HG03575 (cell line): ENCODE measurements around the gene NLGN1.

Experiments used
- ATAC-seq: cut with Tn5 transposase; IDR thresholded peaks from one replicate; pipeline ENCODE4 v1.9.1; 2021; ENCODE audit not compliant: unreplicated experiment, insufficient number of reproducible peaks, low FRiP score; ENCODE audit errors: extremely low read depth

Gene NLGN1

GRCh38 chr3:173617490-173617889 lies 219.9 kb downstream of the NLGN1 start:
- ATAC-seq, result no peak

DNA sequence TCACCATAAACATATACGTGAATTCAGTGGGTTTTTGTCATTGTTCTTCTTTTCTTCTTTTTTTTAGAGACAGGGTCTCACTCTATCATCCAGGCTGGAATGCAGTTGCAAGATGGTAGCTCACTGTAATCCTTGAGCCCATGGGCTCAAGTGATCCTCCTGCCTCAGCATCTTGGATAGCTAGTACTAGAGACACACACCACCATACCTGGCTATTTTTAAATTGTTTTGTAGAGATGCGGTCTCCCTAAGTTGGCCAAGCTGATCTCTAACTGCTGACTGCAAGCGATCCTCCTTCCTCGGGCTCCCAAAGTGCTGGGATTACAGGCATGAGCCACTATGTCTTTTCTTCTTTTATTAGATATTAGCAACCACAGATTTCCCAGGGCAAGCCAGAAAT lies 220.6 kb downstream of the NLGN1 start:
- no peak for ATAC-seq

- no peak for ATAC-seq
Measured at GRCh38 chr3:173618703-173619102, 221.2 kb downstream of the NLGN1 start.

DNA sequence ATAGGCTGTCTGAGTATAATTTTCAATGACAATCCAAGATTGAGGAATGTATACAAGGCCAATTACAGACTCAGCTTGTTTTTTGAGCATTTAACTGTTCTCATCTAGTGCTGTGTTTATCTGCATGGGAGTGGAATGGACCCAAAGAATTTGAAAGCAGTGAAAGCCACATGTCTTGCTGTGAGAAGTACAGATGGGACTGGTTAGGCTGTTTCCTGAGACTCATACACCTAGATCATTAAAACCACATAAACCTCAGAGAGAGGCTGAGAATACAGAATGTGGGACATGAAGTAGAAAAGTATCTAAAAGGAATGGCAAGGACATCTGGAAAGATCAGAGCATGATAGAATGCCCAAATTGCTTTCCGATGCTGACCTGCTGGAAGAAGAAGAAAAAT lies 224.6 kb downstream of the NLGN1 start:
- no peak for ATAC-seq

- no peak for ATAC-seq
Measured at GRCh38 chr3:173624086-173624485, 226.5 kb downstream of the NLGN1 start.

DNA sequence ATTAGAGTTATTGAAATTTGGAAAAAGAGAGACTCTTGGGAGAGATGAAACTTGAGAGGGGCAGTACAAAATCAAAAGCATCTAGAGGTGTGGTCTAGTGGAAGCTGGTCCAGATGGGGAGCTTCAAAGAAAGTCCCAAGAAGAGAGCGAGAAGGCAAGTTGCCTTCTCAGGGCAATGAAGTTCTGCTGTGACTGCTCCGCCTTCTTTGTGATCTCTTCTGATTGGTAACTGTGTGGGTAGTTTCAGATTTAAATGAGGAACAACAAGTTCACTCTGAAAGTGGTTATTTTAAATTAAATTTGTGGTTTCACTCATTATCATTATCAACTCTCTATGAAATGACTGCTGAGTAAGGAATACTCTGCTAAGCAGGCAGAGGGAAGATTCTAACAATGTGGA lies 233.3 kb downstream of the NLGN1 start:
- no peak for ATAC-seq

GRCh38 chr3:173632945-173633344 lies 235.4 kb downstream of the NLGN1 start:
- no peak for ATAC-seq

DNA sequence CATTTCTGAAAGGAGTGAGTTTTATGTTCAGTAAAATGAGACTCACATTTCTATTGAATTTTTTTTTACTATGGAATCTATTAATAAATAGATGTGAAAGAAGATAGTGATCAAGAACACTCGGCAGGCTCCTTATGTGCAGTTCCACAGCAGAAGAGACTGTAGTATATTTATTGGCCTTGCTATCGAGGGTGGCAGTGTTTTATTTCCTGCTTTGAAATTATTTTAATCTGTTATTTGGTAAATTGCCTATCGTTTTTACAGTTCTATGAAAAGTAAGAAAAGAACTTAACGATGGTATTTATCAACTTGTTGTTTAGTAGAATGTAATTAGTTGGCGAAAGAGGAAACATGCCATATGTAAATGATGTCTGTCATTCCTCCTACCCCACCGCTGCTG lies 238.3 kb downstream of the NLGN1 start:
- ATAC-seq, result no peak

GRCh38 chr3:173639098-173639497 lies 241.6 kb downstream of the NLGN1 start:
- no peak for ATAC-seq

GRCh38 chr3:173641696-173642095 lies 244.2 kb downstream of the NLGN1 start:
- no peak for ATAC-seq

DNA sequence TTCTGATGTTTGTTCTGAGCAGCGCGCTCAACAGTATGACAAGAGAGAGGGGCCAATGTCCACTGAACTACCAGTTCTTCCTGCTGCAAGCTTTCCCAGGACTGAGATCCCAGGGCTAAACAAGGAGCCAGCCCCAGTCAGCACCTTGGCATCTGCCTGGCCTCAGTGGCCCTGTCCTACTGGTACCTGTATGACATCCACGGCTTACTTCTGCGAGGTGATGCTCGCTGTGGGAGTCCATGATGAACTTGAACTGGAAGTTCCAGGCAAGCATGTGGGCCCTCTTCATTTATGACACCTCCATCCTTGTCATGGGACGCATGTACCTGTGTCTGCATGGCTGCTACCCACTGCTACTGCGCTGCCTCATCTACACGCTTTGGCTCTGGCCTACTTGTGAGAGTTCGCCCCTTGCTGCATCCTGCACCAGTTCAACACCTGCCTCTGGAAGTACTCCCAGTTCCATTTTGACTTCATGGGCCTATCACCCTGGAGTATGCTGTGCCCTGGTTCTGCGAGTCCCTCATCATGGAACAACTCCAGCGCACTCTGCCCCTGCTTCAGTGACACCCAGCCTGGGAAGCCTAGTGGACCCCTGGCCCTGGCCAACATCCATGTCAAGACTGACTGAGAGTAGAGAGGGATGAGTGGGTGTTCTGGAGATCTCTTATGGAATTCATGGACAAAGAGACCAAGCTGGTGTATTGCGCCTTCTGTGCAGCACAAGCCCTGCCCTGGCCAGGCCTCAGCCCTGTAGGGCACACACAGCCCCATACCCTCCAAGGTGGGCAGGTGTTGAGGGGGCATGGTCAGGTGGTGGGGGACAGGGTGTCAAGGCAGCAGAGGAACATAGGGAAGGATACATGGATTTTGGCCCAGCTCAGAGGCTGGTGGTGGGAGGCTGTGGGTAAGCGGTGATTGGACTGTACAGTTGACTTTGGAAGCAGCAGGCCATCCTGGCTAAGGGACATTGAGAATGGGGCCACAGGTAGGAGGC lies 246.8 kb downstream of the NLGN1 start:
- ATAC-seq, result no peak

GRCh38 chr3:173650596-173650995 lies 253.1 kb downstream of the NLGN1 start:
- no peak for ATAC-seq

DNA sequence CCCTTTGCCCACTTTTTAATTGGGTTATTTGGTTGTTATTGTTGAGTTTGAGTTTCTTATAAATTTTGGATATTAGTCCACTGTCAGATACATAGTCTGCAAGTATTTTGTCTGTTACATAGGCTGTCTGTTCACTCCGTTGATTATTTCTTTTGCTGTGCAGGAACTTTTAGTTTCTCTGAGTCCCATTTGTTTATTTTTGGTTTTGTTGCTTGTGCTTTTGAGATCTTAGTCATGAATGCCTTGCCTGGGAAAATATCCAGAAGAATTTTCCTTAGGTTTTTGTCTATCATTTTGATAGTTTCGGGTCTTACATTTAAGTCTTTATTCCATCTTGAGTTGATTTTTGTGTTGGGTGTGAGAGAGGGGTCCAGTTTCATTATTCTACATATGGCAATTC lies 254.5 kb downstream of the NLGN1 start:
- no peak for ATAC-seq

GRCh38 chr3:173653781-173654180 lies 256.2 kb downstream of the NLGN1 start:
- ATAC-seq, result no peak

DNA sequence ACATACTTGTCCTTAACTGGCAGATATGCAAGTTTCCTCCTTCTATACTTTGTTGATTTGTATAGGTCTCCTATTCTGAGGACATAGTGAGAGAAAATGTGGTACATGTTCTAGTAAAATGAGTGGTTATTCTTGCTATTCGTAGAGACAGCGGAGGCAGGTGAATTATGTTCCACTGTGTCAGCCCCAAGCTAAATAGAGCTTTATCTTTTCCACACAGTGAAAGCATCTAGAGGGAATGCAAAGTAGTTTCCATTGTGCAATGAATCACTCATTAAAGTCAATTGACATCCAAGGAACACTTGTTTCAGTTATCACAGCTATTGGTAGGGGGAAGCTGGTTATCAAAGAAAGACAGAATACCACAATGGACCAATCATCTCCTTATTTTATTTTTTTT lies 262.4 kb downstream of the NLGN1 start:
- no peak for ATAC-seq

GRCh38 chr3:173660645-173661299 lies 263.2 kb downstream of the NLGN1 start:
- ATAC-seq, result no peak

- no peak for ATAC-seq
Measured at GRCh38 chr3:173663696-173664111, 266.2 kb downstream of the NLGN1 start.

GRCh38 chr3:173676094-173676493 lies 278.6 kb downstream of the NLGN1 start:
- ATAC-seq, result no peak

GRCh38 chr3:173681188-173681678 lies 283.7 kb downstream of the NLGN1 start:
- no peak for ATAC-seq

GRCh38 chr3:173685456-173685855 lies 287.9 kb downstream of the NLGN1 start:
- no peak for ATAC-seq
